HAP-1 (cell line): Measurements from ENCODE around the gene TGFBRAP1.

ENCODE experiments used
- DNase-seq, 2 experiments: peaks; one replicate each; pipeline ENCODE4 v3.0.0-alpha.2; 2016 to 2020; ENCODE audit warnings: low spot score in 2 of 2
- H3K27me3 ChIP-seq: fragments of 250-450 bp; sonication (Bioruptor Pico); 2 replicates; pipeline ENCODE4 v1.5.1; 2020; ENCODE audit warnings: low read depth, mild to moderate bottlenecking, moderate library complexity
- H3K36me3 ChIP-seq: fragments of 250-450 bp; sonication (Bioruptor Pico); replicated peaks from 2 replicates; pipeline ENCODE4 v1.5.1; 2020; ENCODE audit warnings: mild to moderate bottlenecking
- H3K4me1 ChIP-seq: fragments of 250-450 bp; sonication (Bioruptor Pico); 2 replicates; pipeline ENCODE4 v1.5.1; 2020; ENCODE audit warnings: mild to moderate bottlenecking
- H3K4me3 ChIP-seq: fragments of 250-450 bp; sonication (Bioruptor Pico); 2 replicates; pipeline ENCODE4 v1.5.1; 2020; ENCODE audit warnings: mild to moderate bottlenecking, moderate library complexity
- H3K9me3 ChIP-seq: fragments of 250-450 bp; sonication (Bioruptor Pico); 2 replicates; pipeline ENCODE4 v1.5.1; 2020; ENCODE audit warnings: mild to moderate bottlenecking, moderate library complexity
- in situ Hi-C: fragments of 300-500 bp; cut with MboI; formaldehyde crosslinking; loops from 3 replicates; pipeline ENCODE4 v1.14.3; 2020; ENCODE audit warnings: low sequenced_read_pairs, inconsistent platforms, mixed read lengths

The TGFBRAP1 gene

GRCh38 chr2:105320651-105321215 lies 8.8 kb downstream of the TGFBRAP1 start:
- Histone ChIP-seq H3K9me3 (no peaks in the 10 kb centered on the region), H3K36me3 (no peaks in the 10 kb centered on the region; the same call in 1 of the 2 replicates), H3K4me3 (no peak overlapping the region), H3K4me1 (peaks cover 15% of the 10 kb centered on the region), H3K27me3 (no peaks in the 10 kb centered on the region)
- in situ Hi-C loops: no loop called here
- peak; percentile 38 to 85 for DNase-seq

GRCh38 chr2:105317937-105318336 lies 11.6 kb downstream of the TGFBRAP1 start:
- no peak for DNase-seq
- Histone ChIP-seq H3K27me3 (no peaks in the 10 kb centered on the region), H3K4me3 (no peak overlapping the region), H3K36me3 (no peaks in the 10 kb centered on the region; the same call in 1 of the 2 replicates), H3K4me1 (peaks cover 15% of the 10 kb centered on the region), H3K9me3 (no peaks in the 10 kb centered on the region)
- in situ Hi-C loops: no loop called here

- no peaks in the 10 kb centered on the region for H3K27me3 ChIP-seq
- H3K36me3 ChIP-seq: no peaks in the 10 kb centered on the region; the same call in 1 of the 2 replicates
- DNase-seq: no peak
- H3K4me3 ChIP-seq: no peak overlapping the region
- in situ Hi-C loops: no loop called here
- no peaks in the 10 kb centered on the region for H3K9me3 ChIP-seq
- peaks cover 6% of the 10 kb centered on the region for H3K4me1 ChIP-seq
Measured at GRCh38 chr2:105315314-105315713, 14.2 kb downstream of the TGFBRAP1 start.

GRCh38 chr2:105313877-105314276 lies 15.7 kb downstream of the TGFBRAP1 start:
- Histone ChIP-seq H3K9me3 (no peaks in the 10 kb centered on the region), H3K4me1 (no peaks in the 10 kb centered on the region), H3K4me3 (no peak overlapping the region), H3K27me3 (no peaks in the 10 kb centered on the region), H3K36me3 (no peaks in the 10 kb centered on the region)
- in situ Hi-C loops: no loop called here
- no peak for DNase-seq

- no peak for DNase-seq
- in situ Hi-C loops: no loop called here
- Histone ChIP-seq H3K4me3 (no peak overlapping the region), H3K27me3 (no peaks in the 10 kb centered on the region), H3K4me1 (no peaks in the 10 kb centered on the region), H3K9me3 (no peaks in the 10 kb centered on the region), H3K36me3 (peaks cover 12% of the 10 kb centered on the region)
Measured at GRCh38 chr2:105309147-105309545, 20.4 kb downstream of the TGFBRAP1 start.

GRCh38 chr2:105308382-105309146 lies 21.0 kb downstream of the TGFBRAP1 start:
- Histone ChIP-seq H3K36me3 (peaks cover 12% of the 10 kb centered on the region), H3K9me3 (no peaks in the 10 kb centered on the region), H3K4me1 (no peaks in the 10 kb centered on the region), H3K4me3 (no peak overlapping the region), H3K27me3 (no peaks in the 10 kb centered on the region)
- no peak for DNase-seq
- in situ Hi-C loops: no loop called here

- Histone ChIP-seq H3K4me1 (no peaks in the 10 kb centered on the region), H3K27me3 (no peaks in the 10 kb centered on the region), H3K36me3 (peaks cover 12% of the 10 kb centered on the region), H3K4me3 (no peak overlapping the region), H3K9me3 (no peaks in the 10 kb centered on the region)
- no peak for DNase-seq
- in situ Hi-C loops: no loop called here
Measured at GRCh38 chr2:105307962-105308361, 21.6 kb downstream of the TGFBRAP1 start.

- no peak for DNase-seq
- Histone ChIP-seq H3K4me1 (no peaks in the 10 kb centered on the region), H3K9me3 (no peaks in the 10 kb centered on the region), H3K36me3 (peaks cover 12% of the 10 kb centered on the region), H3K4me3 (no peak overlapping the region), H3K27me3 (no peaks in the 10 kb centered on the region)
- in situ Hi-C loops: no loop called here
Measured at GRCh38 chr2:105307550-105307949, 22.0 kb downstream of the TGFBRAP1 start.

GRCh38 chr2:105307146-105307545 lies 22.4 kb downstream of the TGFBRAP1 start:
- Histone ChIP-seq H3K9me3 (no peaks in the 10 kb centered on the region), H3K4me1 (no peaks in the 10 kb centered on the region), H3K36me3 (peaks cover 12% of the 10 kb centered on the region), H3K4me3 (no peak overlapping the region), H3K27me3 (no peaks in the 10 kb centered on the region)
- DNase-seq: no peak
- in situ Hi-C loops: no loop called here

- no peaks in the 10 kb centered on the region for H3K9me3 ChIP-seq
- H3K36me3 ChIP-seq: peaks cover 16% of the 10 kb centered on the region
- no peaks in the 10 kb centered on the region for H3K27me3 ChIP-seq
- in situ Hi-C loops: no loop called here
- H3K4me1 ChIP-seq: no peaks in the 10 kb centered on the region
- H3K4me3 ChIP-seq: no peak overlapping the region
- DNase-seq: no peak
Measured at GRCh38 chr2:105301646-105302045, 27.9 kb downstream of the TGFBRAP1 start.

- Histone ChIP-seq H3K9me3 (no peaks in the 10 kb centered on the region), H3K36me3 (peaks cover 16% of the 10 kb centered on the region), H3K4me3 (no peak overlapping the region), H3K4me1 (no peaks in the 10 kb centered on the region), H3K27me3 (no peaks in the 10 kb centered on the region)
- DNase-seq: peak in 1 of 2 experiments; percentile 20
- in situ Hi-C loops: no loop called here
Measured at GRCh38 chr2:105299290-105299689, 30.2 kb downstream of the TGFBRAP1 start.

- H3K9me3 ChIP-seq: no peaks in the 10 kb centered on the region
- no peak for DNase-seq
- in situ Hi-C loops: no loop called here
- peaks cover 22% of the 10 kb centered on the region for H3K36me3 ChIP-seq
- H3K27me3 ChIP-seq: no peaks in the 10 kb centered on the region
- H3K4me3 ChIP-seq: no peak overlapping the region
- H3K4me1 ChIP-seq: no peaks in the 10 kb centered on the region
Measured at GRCh38 chr2:105298017-105298416, 31.5 kb downstream of the TGFBRAP1 start.

GRCh38 chr2:105297216-105297615 lies 32.3 kb downstream of the TGFBRAP1 start:
- in situ Hi-C loops: no loop called here
- H3K9me3 ChIP-seq: no peaks in the 10 kb centered on the region
- peaks cover 22% of the 10 kb centered on the region for H3K36me3 ChIP-seq
- no peak overlapping the region for H3K4me3 ChIP-seq
- no peak for DNase-seq
- no peaks in the 10 kb centered on the region for H3K27me3 ChIP-seq
- no peaks in the 10 kb centered on the region for H3K4me1 ChIP-seq

- no peaks in the 10 kb centered on the region for H3K9me3 ChIP-seq
- H3K4me1 ChIP-seq: peaks cover 3% of the 10 kb centered on the region; the same call in 1 of the 2 replicates
- no peaks in the 10 kb centered on the region for H3K27me3 ChIP-seq
- peaks cover 26% of the 10 kb centered on the region for H3K36me3 ChIP-seq
- no peak overlapping the region for H3K4me3 ChIP-seq
- DNase-seq: no peak
- in situ Hi-C loops: no loop called here
Measured at GRCh38 chr2:105296017-105296611, 33.4 kb downstream of the TGFBRAP1 start.
